Activated CD8-positive, alpha-beta memory T cell treated with anti-CD3 and anti-CD28 coated beads for 48 hours (primary cell): ENCODE results near the gene FBXL16.

Experiments used
- DNase-seq, 3 experiments: peaks; one replicate each; pipeline ENCODE4 v3.0.0-alpha.2; 2020; ENCODE audit warnings: low read depth in 2 of 3, low spot score in 2 of 3

Gene FBXL16

DNA sequence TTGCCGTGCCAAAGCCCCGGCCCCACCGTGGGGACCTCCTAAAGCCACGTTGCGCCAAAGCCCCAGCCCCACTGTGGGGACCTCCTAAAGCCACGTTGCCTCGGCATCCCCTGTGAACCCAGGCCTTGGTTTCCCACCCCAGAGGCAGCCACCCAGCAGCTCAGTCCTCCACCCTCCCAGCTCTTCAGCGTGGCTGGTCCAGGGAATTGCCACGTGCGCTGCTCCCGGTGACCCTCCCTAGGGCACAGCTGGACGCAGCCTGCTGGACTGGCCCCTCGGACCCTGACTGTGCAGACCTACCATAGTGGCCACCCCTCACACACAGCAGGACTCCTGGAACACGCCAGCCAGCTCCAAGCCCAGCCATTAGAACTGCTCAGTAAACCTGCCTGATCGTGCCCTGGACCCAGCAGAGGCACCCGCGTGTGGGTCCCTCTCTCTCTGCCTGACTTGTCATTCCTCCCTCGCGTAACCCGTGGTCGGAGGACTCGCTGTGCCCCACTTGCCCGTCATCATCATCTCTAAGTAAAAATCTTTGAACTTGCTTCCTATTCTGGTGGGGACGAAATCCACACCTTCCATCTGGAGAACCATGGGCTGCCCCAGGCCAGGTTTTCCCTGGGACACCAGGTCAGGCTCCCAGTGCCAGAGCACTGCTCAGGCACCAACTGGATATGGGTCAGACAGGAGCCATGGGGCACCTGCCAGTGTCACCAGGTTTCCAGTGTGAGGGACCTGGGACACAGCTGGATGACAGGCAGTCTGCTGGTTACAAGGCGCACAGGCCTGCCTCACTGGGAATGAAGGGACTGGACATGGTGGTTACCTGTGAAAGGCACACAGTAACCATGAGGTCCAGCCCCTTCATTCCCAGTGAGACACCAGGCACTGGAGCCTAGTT is 29.6 kb upstream of the FBXL16 start:
- no peak for DNase-seq

DNA sequence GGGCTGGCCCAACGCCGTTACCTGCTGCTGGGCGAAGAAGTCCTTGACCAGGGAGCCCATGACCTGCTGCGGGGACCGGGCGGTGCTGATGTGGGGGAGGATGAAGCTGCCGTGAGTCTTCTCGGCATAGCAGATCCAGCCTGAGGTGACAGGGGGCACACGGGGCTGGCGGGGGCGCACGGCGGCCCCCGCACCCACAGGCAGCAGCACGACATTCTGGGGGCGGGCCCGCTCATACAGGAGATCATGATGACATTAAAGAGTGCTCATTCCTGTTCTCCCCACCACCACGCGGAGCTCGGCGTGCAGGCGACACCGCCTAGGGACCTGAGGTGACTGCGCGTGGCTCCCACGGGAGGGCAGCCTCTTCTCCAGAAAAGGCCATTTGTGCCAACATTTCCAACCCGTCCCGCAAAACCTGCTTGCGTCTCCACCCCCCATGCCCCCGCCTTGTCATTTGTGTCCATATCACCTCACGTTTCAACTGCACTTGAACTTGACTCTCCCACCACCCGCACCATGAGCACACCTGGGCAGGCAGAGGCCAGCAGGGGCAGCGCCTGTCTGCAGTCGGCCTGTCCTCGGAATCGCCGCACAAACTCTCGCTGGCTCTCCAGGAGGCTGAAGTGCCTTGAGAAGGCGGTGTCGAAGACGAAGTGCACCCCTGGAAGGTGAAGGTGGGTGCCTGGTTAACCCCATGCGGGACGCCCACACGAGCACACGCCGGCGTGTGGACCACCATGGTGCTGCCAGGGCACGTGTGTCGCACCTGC is 28.8 kb upstream of the FBXL16 start:
- no peak for DNase-seq

DNA sequence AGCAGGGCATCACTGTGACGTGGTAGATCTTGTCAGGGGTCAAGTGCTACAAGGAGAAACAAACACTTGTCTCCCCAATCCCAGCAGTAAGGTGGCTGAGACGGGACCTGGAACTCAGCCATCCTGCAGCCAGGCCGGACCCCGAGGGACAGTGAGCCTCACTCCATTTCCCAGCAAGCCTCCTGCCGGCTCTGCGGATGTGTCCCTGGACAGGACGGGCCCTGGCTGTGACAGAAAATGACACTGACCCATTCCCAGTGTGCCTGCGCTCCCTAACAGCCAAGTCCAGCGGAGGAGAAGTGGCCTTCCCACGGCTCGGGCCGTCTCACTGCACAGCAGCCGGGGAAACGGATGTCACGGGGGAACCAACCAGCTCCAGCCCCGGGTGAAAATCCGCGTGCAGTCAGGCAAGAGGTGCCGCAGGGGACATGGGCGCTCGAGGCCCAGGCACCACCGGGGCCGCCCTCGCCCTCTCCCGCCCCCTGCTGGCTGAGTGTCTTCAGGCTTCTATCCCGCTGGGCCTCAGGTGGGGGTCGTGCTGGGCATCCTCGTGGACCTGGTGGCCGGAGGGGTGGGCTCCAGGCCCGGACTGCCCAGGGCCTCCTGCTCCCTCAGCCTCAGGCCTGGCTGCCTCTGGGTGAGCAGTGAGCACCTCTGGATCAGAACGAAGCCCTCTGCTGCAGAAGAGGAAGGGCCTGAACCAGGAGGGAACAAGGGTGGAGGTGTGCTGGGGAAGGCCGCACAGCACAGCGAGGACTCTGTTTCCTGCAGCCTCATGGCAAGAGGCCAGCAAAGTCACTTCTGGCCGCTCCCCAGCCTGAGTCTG is 28.0 kb upstream of the FBXL16 start:
- DNase-seq: no peak

DNA sequence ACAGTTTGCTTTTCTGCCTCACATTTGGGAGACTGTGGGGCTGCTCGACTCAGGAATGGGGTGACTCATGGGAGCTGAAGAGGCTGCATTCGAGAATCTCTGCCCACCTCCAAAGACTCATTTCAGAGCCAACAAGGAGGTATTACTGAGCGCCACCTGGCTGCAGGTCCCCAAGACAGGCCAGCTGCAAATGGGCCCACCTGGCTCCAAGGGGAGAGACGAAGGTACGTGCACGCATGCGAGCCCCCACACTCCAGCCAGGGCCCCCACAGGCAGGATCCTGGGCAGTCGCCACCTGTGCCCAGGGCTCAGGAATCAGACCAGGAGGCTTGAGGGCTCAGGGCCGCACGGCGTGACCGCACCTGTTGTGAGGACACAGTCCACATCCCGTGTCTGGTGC is 27.3 kb upstream of the FBXL16 start:
- no peak for DNase-seq

DNA sequence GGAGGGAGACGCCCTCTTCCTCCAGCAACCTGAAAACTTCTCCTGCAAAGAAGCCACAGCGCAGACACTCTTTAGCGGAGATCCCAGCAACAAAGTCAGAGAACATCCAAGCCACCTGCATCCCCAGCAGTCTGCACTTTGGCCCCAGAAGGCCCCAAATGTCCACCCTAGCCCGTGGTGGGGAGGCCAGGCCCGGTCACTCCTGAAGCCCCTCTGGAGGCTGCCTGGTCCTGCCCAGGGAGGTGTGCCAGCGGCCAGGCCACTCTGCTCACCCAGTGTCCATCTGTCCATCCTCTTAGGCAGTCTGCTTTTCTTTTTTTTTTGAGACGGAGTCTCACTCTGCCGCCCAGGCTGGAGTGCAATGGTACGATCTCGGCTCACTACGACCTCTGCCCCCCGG is 26.7 kb upstream of the FBXL16 start:
- DNase-seq: no peak

DNA sequence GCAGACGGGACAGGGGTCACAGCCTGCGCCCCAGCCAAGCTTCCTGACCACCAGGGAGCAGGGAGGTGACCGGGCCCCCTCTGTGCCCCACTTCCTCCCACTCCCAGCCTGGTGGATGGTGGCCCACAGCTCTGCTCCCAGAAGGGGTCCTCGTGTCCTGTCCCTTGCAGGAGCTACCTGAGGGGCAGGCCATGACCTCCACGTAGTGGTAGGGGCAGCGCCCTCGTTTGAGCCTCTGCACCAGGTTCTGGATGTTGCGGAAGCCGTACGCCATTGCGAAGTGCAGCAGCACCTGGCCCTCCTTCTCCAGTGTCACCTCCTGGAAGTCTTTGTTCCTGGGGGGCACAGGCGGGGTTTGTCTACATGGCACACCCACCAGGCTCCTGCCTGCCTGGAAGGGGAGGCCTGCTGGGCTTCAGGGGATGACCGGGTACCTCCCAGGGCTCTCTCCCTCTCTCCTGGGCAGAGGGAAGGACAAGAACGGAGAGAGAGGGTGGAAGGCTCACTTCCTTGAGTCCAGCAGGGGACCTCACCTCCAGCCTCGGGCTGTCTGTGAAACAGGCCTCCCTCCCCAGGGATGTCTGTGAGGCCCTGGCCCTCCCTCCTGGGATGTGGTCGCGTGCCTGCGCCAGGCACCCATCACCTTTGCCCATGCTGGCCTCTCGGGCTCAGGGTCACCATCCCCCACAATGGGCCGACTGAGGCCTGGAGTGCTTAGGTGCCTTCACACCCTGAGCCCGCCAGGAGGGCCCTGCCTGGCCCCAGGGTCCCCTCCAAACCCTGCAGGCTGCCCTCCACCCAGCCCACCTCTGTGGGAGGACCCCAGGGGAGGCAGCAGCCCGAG is 25.3 kb upstream of the FBXL16 start:
- no peak for DNase-seq

DNA sequence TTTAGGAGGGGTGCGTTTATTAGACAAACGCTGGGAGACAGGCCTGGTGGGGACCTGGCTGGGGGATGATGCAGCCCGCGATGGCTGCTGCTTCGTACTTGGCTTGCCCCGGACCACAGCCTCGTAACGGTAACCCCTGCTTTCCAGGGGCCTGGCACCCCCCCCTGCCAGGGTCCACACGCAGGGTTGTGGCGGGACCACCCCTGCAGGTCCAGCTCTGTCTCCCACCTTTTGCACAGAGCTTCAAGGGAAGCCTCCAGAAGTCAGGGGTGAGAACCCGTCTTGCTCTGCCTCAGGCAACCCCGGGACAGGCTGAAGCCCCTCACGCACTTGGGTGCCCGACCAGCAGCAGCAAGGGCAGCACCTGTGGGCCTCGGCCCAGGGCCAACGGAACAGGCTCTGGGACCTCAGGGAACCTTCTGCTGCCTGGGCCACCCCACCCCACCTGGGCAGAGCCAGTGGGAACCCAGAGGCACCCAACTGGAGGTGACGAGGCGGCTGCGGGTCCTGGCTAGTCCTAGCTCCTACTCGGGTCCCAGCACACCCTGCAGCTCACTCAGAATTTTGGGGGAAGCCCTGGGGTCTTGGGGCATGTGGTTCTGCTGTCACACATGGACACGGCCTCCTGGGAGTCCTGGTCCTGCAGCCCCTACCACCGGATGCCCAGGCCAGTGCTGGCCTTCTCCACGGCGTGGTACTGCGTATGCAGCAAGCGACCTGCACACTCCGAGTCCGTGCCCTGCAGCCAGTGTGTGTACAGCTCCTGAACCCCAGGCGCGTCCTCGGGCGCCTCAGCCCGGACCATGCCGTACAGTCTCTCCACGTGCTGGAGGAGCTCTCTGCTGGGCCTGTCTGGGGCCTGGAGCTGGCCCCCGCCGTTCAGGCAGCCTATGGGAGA is 24.4 kb upstream of the FBXL16 start:
- DNase-seq: no peak

DNA sequence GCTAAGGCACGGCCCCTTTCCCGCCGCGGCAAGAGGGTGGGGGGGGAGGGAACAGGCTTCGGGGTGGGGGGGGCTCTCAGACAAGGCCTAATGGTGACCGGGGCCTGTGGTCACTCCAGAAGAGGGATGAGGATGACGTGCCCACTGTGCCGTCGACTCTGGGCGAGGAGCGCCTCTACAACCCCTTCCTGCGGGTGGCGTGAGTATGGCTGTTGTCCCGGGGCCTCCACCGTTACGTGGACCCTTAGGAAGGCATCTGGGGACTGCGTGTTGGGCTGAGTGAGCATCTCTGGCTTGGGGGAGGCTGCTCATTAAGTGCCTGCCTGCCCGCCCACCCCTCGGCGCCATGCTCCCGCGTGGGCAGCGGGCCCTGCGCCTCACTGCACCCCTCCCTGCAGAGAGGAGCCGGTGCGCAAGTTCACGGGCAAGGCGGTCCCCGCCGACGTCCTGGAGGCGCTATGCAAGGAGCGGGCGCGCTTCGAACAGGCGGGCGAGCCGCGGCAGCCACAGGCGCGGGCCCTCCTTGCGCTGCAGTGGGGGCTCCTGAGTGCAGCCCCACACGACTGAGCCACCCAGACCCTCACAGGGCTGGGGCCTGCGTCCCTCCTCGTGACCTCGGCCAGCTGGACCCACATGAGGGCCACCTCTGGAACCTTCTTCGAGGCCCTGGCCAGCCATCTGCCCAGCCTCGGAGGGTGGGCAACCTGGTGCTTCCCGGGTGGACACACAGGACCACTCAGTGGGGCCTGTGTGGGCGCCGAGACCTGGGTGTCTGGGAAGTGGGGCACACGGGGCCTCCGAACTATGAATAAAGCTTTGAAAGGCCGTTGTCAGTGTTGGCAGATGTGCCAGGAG is 23.5 kb upstream of the FBXL16 start:
- DNase-seq: no peak

DNA sequence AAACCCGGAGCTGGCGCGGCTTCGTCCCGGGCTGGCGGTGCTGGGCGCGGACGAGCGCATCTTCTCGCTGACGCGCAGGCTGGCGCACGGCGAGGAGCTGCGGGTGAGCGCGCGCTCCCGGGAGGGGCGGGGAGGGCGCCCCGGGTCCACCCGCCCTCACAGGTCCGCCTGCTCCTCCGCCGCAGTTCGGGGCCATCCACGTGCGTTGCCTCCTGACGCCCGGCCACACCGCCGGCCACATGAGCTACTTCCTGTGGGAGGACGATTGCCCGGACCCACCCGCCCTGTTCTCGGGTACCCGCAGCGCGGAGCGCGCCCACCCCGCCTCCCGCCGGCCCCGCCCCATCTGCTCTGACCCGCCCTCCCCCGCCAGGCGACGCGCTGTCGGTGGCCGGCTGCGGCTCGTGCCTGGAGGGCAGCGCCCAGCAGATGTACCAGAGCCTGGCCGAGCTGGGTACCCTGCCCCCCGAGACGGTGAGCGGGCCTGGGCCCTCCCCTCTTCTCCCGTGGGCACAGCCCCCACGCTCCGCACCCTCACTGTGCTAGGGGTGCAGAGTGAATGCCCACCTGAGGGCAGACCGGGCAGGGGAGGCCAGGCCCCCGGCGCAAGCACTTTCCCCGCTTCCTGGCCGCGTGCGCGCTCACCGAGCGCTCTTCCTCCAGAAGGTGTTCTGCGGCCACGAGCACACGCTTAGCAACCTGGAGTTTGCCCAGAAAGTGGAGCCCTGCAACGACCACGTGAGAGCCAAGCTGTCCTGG is 22.7 kb upstream of the FBXL16 start:
- DNase-seq: peak in 2 of 3 experiments; percentile 46 to 55

DNA sequence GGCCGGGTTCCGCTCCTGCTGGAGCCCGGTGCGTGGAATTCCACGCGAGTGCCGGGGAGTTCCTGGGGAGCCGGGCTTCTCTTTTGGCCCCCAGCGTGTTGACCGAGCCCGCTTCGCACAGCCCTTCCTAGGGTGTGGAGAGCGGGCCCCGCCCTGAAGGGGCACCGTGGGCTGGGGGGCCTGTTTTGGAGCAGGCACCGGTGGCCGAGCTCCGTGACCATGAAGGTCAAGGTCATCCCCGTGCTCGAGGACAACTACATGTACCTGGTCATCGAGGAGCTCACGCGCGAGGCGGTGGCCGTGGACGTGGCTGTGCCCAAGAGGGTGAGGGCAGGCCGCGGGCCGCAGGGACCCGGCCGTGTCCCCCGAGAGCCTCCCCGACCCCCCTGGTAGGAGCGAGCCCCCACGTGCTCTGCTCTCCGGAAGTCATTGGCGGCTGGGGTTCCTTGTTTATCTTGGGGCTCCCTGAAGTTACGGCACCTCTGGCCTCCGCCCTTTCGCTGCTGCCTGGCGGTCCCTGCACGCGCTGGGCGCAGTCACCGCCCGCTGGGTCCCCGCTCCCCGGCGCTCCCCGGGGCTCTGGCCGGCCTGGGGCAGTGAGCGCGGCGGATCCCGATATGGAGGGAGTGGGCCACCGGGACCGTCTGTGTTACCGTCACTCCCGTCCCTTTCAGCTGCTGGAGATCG is 21.8 kb upstream of the FBXL16 start:
- DNase-seq: no peak

DNA sequence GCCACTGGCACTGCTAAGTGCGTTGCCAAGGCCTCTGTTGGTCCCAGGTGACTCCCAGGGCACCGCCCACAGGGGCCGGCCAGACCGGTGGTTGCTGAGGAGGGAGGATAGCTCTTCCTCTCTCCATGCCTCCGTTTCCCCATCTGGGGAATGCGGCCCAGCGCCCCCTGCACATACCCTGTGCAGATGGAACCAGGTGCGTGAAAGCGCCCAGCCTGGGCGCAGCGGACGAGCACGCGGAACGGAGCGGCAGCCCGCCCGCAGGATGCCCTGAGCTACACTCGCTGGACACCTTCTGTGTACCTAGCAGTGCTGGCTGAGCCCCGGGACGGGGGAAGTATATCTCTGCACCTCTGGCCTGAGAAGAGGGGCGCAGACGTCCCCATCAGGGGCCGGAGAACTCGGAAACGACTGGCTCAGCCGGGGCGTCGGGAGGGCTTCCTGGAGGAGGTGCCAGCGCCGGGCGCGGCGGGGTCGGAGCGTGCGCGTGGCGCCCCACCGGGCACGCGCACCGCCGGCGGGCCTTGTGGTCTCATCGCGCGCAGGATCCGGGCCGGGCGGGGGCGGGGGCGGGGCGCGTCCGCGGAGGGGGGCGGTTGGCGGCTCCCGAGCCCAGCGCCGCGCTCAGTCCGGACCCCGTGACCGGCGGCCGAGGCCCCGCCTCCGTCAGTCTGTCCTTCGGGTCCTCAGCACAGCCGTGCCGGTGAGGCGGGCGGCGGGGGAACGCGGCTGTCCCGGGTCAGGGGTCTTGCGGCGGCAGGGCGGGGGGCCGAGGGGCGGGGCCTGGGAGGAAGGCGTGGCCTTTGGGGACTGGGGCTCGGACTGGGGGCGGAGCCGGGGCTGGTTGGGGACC is 21.1 kb upstream of the FBXL16 start, which contains the start of the genes CCDC78 and HAGHL:
TSS of gene CCDC78 (minus strand) at position 6 of the 853 bp plus-strand sequence. CDS start 76 bp downstream, outside the sequence.
TSS of gene HAGHL (plus strand) at position 669 of the 853 bp plus-strand sequence. CDS start 404 bp downstream, outside the sequence.
- peak in 1 of 3 experiments; percentile 59 for DNase-seq

DNA sequence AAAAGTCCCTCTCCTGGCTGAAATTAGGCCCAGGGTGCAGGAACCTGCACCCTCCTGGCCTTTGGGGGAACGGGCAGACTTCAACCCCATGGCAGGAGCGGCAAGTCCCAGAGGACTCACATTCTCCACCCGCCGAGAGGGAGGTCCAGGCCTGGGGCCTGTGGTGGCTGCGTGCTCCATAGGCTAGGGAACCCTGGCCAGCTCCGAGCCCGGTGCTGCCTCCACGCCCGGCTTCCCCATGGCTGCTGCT is 20.5 kb upstream of the FBXL16 start:
- no peak for DNase-seq

DNA sequence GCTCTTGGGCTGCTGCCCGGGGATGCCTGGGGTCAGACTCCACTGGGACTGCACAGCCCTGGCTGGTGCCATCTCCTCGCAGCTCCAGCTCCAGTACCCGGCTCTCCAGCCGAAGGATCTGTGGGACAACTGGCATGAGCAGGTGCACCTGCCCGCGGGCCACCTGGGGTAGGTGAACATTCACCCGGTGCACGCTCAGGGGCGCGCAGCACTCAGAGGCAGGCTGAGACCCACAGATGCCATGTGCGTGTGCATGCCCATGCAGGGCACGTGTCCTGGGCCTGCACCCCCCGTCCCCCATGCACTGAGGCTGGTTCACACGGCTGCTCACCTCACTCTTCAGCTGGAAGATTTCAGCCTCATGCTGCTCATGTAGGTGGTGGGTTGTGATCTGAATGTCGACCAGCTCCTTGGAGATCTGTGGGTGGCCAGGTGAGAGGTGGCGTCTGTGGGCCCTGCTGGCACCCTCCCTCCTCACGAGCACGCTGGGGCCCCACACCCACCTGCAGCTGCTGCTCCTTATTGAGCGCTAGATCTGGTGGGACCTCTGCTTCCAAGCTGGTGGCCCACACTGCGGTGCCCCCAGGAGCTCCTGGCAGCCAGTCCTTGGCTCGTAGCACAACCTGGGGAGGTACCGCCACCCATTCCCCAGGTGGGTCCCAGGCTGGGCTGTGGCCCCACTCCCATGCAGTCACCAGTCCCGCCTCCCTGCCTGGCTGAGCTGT is 20.0 kb upstream of the FBXL16 start:
- DNase-seq: no peak

DNA sequence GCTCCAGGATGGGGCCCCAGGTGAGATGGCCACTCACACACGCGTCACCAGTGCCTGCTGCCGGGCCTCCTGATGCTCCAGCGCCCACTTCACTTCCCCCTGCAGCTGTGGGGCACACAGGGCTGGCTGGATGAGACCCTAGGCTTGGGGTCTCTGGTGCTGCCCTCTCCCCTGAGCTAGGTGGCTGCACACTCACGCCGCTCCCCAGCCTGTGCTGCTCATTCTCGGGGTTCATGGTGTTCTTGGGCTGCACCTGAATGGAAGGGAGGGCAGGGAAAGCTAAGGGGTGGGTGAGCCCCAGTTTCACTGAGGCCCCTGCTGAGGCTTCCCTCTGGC is 19.4 kb upstream of the FBXL16 start:
- no peak for DNase-seq

DNA sequence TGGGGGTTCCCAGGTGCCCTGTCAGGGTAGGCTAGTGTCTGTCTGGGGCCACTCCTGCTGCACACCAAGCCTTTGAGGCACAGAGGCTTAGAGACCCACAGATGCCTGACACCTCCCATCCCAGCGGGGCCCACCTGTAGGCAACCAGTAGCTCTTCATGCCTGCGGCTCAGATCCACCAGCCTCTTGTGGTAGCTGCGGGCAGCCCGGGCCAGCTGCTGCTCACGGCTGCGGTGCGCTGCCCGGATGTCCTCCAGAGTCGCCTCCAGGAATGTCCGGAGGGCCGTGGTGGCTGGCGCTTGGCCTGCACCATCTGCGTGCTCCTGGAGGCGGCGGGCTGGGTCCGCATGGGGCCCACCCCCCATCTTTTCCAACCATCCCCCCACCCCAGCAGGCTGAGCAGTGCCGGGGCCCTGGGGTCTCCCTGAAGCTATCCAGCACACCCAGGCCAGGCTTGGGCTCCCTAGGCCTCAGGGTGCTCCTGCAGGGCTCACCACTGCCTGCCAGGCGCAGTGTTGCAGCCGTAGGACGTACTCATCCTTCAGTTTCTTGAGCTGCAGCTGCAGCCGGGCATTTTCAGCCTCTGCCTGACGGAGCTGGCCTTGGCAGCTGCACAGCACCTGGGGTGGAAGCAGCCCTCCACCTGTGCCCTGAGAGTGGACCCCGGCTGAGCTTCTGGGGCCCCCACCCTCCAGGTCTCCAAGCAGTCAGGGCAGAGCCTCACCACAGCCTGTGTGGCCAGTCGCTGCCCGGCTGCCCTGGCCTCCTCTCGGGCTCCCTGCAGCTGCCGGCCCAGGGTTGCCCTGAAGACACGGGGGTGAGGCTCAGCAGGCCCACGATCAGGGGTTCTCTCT is 18.8 kb upstream of the FBXL16 start:
- no peak for DNase-seq
